Stimulated activated naive B cell treated with anti-CD40 and anti-IgM and Interleukin-4, amounts not matched to agents 10 μg/mL and 1 μg/mL and 100 μg/mL, for 72 hours (primary cell): ENCODE results near the gene GDPD3.
"Not testable (repeated sequence)": the region's sequence is repeated elsewhere in the genome, so short reads cannot be mapped to it uniquely, and the experiment has no call there.

Source experiments
- ATAC-seq, 2 donors: fragments of 150-1000 bp; cut with Tn5 transposase; replicated peaks; 2 replicates each; pipeline ENCODE4 v1.10.0; 2021; ENCODE audit warnings: moderate library complexity in 1 of 2
- DNase-seq: peaks from one replicate; pipeline ENCODE4 v3.0.0; 2021
- H3K27ac Mint-ChIP-seq: one replicate; pipeline ENCODE4 v1.8.0; 2022; ENCODE audit warnings: mild to moderate bottlenecking, mixed read lengths
- H3K27me3 Mint-ChIP-seq, 2 donors: one replicate each; pipeline ENCODE4 v1.8.0; 2022; ENCODE audit warnings: mixed read lengths in 2 of 2
- H3K36me3 Mint-ChIP-seq, 2 donors: one replicate each; pipeline ENCODE4 v1.8.0; 2022; ENCODE audit warnings: mixed read lengths in 2 of 2, mild to moderate bottlenecking in 1 of 2
- H3K4me1 Mint-ChIP-seq, 2 donors: one replicate each; pipeline ENCODE4 v1.8.0; 2022; ENCODE audit warnings: mixed read lengths in 2 of 2, mild to moderate bottlenecking in 1 of 2
- H3K4me3 Mint-ChIP-seq, 2 donors: one replicate each; pipeline ENCODE4 v1.8.0; 2022; ENCODE audit warnings: mild to moderate bottlenecking in 2 of 2, mixed read lengths in 2 of 2, moderate library complexity in 1 of 2
- H3K9me3 Mint-ChIP-seq, 2 donors: one replicate each; pipeline ENCODE4 v1.8.0; 2022; ENCODE audit warnings: mixed read lengths in 2 of 2, mild to moderate bottlenecking in 1 of 2

The GDPD3 gene

DNA sequence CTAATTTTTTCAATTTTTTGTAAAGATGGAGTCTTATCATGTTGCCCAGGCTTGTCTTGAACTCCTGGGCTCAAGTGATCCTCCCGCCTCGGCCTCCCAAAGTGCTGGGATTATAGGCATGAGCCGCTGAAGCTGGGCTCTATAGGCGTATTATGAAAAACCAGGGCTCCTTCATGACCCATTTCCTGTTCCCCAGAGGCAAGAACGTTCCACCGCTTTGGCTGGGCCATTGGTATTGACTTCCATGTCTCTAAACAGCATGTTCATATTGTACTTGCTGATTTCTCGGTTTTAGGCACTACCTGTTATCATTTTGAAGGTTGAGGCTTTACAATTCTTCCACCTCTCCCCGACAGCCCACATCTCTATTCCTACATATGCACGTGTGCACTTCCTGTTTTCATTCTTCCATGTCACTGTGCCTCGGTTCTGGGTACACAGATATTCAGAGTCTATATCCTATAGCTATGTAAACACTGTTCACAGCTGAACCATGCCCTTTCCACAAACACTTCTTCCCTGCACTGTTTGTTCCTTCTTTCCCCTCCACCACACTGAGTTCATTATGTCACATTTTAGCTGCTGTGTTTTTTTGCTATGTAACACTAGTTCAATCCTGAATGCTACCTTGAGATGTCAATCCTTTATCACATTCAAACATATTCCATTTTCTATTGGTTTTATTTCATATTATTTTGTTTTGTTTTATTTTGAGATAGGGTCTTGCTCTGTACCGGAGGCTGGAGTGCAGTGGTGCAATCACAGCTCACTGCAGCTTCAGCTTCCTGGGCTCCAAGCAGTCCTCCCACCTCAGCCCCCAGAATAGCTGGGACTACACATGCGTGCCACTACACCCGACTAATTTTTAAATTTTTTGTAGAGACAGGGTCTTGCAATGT lies 26.5 kb upstream of the GDPD3 start:
- Mint-ChIP-seq H3K4me1 (peaks cover 9% of the 10 kb centered on the region in 2 donors), H3K9me3 (no peaks in the 10 kb centered on the region), H3K27me3 (no peaks in the 10 kb centered on the region), H3K27ac (no peak overlapping the region), H3K36me3 (no peaks in the 10 kb centered on the region), H3K4me3 (no peak overlapping the region)
- DNase-seq (no peak), ATAC-seq (peak in 1 of 2 donors; percentile 22)

DNA sequence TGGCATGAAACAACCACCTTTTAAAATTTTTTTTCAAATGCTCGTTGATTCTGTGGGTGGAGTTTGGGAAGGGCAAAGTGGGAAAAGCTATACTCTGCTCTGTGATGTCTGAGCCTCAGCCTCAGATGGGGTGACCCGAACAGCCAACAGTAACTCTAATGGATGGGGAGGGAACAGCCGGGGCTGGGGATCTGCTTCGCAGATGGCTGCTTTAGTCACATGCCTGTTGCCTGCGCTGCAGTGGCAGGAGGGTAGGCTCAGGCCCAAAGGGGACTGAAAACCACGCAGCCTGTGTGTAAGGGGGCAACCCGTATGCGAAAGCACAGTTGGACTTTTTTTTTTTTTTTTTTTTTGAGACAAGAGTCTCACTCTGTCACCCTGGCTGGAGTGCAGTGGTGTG lies 24.6 kb upstream of the GDPD3 start:
- Mint-ChIP-seq H3K27me3 (no peaks in the 10 kb centered on the region), H3K36me3 (no peaks in the 10 kb centered on the region), H3K4me1 (peaks cover 4 to 9% of the 10 kb centered on the region in 2 donors), H3K27ac (no peak overlapping the region), H3K4me3 (no peak overlapping the region), H3K9me3 (no peaks in the 10 kb centered on the region)
- ATAC-seq = no peak
- no peak for DNase-seq

DNA sequence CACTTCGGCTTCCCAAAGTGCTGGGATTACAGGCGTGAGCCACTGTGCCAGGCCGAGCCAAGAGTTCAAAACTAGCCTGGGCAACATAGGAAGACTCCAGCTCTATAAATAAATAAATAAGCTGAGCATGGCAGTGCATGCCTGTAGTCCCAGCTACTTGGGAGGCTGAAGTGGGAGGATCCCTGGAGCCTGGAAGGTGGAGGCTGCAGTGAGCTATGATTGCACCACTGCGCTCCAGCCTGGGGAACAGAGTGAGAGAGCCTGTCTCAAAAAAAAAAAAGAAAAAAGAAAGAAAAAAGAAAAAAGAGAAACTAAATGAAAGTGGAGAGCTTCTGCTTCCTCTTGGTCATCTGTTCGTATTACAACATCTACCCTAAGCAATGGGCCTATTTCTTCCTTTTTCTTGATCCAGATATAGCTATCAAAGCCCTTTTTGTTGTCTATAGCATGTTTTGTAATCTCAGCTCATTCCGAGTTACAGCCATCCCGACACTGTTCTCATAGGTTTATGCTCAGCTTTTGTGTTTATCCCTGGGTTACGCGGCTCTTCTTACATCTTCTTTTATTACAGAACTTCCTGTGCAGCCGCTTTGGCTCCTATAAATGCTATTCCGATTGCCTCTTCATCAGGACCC lies 23.8 kb upstream of the GDPD3 start:
- no peak for ATAC-seq
- Mint-ChIP-seq H3K36me3 (no peaks in the 10 kb centered on the region), H3K27ac (peak overlapping the region; percentile 25), H3K9me3 (no peaks in the 10 kb centered on the region), H3K4me3 (no peak overlapping the region), H3K27me3 (no peaks in the 10 kb centered on the region), H3K4me1 (peaks cover 4 to 9% of the 10 kb centered on the region in 2 donors)
- no peak for DNase-seq

DNA sequence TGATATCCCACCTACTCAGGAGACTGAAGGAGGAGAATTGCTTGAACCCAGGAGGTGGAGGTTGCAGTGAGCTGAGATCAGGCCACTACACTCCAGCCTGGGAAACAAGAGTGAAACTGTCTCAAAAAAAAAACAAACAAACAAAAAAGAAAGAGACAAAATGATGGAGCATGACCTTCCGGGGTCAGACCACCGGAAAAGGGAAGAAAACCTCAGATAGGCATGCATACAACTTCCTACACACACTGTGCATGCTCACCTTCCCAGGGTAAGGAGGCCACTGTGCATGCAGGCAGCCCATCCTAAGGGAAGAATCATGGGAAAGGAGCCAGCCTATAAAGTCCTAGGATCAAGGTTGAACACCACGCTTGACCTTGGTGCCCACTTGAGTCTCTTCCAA lies 19.3 kb upstream of the GDPD3 start:
- H3K9me3 Mint-ChIP-seq = no peaks in the 10 kb centered on the region
- H3K27me3 Mint-ChIP-seq = no peaks in the 10 kb centered on the region
- H3K36me3 Mint-ChIP-seq = no peaks in the 10 kb centered on the region
- no peak overlapping the region for H3K27ac Mint-ChIP-seq
- no peak overlapping the region for H3K4me3 Mint-ChIP-seq
- ATAC-seq = no peak
- no peak for DNase-seq
- H3K4me1 Mint-ChIP-seq = no peaks in the 10 kb centered on the region

DNA sequence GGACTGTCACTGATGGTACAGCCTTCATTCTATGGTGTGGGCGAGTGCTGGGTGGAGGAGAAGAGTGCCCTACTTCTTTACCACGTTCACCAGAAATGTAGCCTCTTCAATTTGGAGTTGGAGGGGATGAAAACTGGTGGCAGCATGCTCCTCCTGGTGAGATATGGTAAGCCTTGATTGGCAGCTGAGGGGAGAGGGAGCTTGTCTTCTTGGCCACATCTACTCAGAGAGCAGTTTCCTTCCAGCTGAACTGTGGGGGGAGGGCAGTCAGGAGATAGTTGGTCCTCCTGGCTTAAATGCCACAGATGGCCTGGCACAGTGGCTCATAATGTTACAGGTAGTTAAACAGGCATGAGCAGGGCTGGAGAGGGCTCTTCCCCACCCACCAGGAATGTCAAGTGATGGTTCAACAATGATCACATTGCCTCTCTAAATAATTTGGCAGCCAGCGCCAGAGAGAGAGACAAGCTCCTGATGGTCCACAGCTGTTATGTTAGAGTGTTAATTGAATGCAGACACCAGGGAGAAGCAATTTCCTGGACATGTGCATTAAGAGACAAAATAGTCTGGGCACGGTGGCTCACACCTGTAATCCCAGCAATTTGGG lies 18.6 kb upstream of the GDPD3 start:
- H3K9me3 Mint-ChIP-seq = no peaks in the 10 kb centered on the region

DNA sequence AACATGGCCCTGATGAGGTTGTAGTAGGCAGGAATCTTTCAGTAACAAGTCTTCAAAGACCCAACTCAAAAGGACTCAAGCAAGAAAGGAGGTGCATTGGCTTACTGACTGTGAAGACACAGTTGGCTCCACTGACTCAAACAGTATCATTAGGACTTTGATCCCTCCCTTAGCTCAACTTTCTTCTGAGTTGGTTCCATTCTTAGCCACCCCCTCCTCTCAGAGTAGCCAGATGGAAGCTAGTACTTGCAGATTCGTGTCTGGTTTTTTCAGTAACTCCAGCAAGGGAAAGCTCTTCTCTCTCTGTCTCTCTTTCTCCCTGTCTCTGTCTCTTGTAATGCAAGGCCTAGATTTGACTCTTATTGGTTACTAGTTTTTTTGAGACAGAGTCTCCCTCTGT lies 14.7 kb upstream of the GDPD3 start:
- no peaks in the 10 kb centered on the region for H3K9me3 Mint-ChIP-seq
- peaks cover 5 to 18% of the 10 kb centered on the region in 2 donors for H3K4me1 Mint-ChIP-seq
- H3K4me3 Mint-ChIP-seq = no peak overlapping the region
- DNase-seq (no peak), ATAC-seq (no peak)
- no peaks in the 10 kb centered on the region for H3K27me3 Mint-ChIP-seq
- no peak overlapping the region for H3K27ac Mint-ChIP-seq
- peaks cover 0 to 4% of the 10 kb centered on the region in 2 donors for H3K36me3 Mint-ChIP-seq

More for the DNA sequence above, 18.6 kb upstream of the GDPD3 start:
- no peak overlapping the region for H3K27ac Mint-ChIP-seq
- H3K36me3 Mint-ChIP-seq = no peaks in the 10 kb centered on the region
- peaks cover 3 to 5% of the 10 kb centered on the region in 2 donors for H3K4me1 Mint-ChIP-seq
- no peaks in the 10 kb centered on the region for H3K27me3 Mint-ChIP-seq
- no peak overlapping the region for H3K4me3 Mint-ChIP-seq
- no peak for DNase-seq
- no peak for ATAC-seq

DNA sequence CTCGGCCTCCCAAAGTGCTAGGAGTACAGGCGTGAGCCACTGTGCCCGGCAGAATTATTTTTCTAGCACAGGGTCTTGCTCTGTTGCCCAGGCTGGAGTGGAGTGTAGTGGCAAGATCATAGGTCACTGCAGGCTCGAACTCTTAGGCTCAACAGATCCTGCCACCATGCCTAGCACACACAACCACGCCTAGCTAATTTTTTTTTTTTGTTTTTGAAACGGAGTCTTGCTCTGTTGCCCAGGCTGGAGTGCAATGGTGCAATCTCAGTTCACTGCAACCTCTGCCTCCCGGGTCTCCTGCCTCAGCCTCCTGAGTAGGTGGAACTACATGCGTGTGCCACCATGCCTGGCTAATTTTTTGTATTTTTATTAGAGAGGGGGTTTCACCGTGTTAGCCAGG lies 12.4 kb upstream of the GDPD3 start:
- H3K4me3 Mint-ChIP-seq, H3K9me3 Mint-ChIP-seq, DNase-seq, H3K27me3 Mint-ChIP-seq, ATAC-seq, H3K27ac Mint-ChIP-seq, H3K36me3 Mint-ChIP-seq: not testable (repeated sequence)
- peaks cover 13 to 34% of the 10 kb centered on the region in 2 donors for H3K4me1 Mint-ChIP-seq

DNA sequence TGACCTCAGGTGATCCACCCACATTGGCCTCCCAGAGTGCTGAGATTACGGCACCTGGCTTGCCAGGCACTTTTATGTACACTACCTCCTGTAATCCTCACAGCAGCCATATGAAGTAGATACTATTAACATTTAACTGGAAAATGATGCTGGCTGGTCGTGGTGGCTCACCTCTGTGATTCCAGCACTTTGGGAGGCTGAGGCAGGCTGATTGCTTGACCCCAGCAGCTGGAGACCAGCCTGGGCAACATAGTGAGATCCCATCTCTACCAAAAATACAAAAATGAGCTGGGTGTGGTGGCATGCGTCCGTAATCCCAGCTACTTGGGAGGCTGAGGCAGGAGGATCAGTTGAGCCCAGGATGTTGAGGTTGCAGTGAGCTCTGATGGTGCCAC lies 11.6 kb upstream of the GDPD3 start:
- no peak overlapping the region for H3K4me3 Mint-ChIP-seq
- H3K36me3 Mint-ChIP-seq = peaks cover 7 to 8% of the 10 kb centered on the region in 2 donors
- H3K9me3 Mint-ChIP-seq = no peaks in the 10 kb centered on the region
- H3K27ac Mint-ChIP-seq = no peak overlapping the region
- ATAC-seq (no peak), DNase-seq (no peak)
- H3K27me3 Mint-ChIP-seq = no peaks in the 10 kb centered on the region
- peaks cover 15 to 41% of the 10 kb centered on the region in 2 donors for H3K4me1 Mint-ChIP-seq

DNA sequence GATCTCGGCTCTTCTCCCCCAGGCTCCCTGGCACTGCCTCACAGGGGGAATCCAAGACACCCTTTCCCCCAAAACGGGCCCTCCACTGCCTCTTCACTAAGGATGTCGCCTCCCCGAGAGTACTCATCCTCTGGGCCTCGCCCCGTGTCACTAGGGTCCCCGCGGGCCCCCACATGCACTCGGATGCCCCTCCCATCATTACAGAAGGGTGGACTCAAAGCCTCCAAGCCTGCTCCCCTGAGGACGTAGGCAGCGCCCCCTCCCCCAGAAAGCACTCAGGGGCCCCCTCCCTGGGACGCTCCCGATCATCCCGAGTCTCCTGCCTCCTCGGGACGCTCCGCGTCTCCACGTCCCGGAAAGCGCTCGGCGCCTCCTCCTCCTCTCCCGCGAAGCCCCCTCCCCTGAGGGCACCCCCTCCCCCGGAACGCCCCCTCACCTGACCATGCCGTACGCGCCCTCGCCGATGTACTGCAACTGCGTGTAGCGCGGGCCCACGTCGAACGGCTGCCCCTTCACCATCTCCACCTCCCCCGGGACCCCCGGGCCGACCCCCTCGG lies 9.3 kb upstream of the GDPD3 start:
- Mint-ChIP-seq H3K27ac (peak overlapping the region; percentile 96), H3K27me3 (no peaks in the 10 kb centered on the region), H3K4me3 (peak overlapping the region; percentile 87 to 92), H3K36me3 (peaks cover 13 to 17% of the 10 kb centered on the region in 2 donors), H3K9me3 (no peaks in the 10 kb centered on the region), H3K4me1 (peaks cover 15 to 43% of the 10 kb centered on the region in 2 donors)
- ATAC-seq (peak; percentile 24 to 28), DNase-seq (no peak)

DNA sequence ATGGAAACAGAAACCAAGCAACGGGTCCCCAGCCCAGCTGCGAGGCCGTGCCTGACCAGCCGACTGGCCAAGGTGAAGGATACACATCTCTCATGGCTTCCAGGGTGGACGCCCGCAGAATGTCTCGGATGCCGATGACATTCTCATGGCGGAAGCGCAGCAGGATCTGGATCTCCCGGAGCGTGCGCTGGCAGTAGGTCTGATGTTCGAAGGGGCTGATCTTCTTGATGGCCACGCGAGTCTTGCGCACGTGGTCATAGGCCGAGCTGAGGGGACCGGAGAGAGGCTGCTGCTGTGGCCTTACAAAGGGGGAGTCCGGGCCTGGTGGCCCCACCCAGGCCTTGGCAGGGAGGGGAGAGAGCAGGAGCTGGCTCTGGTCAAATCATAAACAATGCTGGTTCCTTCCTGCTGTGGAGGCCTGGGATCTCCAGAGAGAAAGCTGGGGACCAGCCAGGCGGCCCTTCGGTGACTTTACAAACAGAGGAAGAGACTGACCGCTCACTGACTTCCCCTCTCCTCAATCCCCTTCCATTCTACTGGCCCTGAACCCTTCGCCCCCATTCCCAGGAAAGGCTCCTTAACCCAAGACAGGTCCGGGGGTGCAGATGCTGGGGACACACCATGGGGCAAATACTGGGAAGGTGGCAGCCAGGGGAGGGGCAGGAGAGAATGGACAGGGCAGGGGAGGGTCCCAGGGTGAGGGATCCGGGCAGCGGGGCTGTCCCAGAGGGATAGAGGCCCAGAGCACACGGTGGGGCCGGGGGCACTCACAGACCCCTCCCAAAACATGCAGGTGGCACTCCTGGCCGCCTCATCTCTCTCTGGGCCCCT lies 8.6 kb upstream of the GDPD3 start:
- no peak for DNase-seq
- no peak for ATAC-seq
- Mint-ChIP-seq H3K27ac (peak overlapping the region; percentile 96), H3K9me3 (no peaks in the 10 kb centered on the region), H3K4me3 (peak overlapping the region; percentile 87 to 92), H3K36me3 (peaks cover 13 to 18% of the 10 kb centered on the region in 2 donors), H3K27me3 (no peaks in the 10 kb centered on the region), H3K4me1 (peaks cover 12 to 39% of the 10 kb centered on the region in 2 donors)

DNA sequence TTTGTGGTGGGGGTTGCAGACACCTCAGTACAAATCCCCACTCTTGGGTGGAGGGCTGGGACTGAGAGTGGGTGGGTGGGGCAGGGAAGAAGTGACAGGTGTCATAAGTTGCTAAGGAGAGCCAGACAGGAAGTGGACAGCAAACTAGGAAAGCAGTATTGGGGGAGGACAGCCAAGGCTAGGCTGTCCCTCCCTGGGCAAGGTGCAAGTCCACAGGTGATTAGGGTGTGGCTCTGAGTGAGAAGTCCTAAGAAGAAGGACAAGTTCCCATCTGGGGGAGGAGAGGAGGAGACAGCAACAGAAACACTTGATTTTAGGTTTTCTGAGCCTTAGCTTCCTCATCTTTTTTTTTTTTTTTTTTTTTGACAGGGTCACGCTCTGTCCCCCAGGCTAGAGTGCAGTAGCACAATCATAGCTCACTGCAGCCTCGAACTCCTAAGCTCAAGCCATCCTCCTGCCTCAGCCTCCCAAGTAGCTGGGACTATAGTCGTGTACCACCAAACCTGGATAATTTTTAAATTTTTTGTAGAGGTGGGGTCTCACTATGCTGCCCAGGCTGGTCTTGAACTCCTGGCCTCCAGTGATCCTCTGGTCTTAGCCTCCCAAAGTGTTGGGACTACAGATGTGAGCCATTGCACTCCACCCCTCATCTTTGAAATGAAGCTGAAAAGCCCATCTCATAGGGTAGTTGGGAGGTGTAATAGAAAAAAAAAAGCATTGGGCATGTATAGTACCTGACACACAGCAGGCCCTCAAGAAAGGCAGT lies 7.2 kb upstream of the GDPD3 start:
- Mint-ChIP-seq H3K36me3 (peaks cover 13 to 17% of the 10 kb centered on the region in 2 donors), H3K4me3 (no peak overlapping the region), H3K27ac (peak overlapping the region; percentile 71)

DNA sequence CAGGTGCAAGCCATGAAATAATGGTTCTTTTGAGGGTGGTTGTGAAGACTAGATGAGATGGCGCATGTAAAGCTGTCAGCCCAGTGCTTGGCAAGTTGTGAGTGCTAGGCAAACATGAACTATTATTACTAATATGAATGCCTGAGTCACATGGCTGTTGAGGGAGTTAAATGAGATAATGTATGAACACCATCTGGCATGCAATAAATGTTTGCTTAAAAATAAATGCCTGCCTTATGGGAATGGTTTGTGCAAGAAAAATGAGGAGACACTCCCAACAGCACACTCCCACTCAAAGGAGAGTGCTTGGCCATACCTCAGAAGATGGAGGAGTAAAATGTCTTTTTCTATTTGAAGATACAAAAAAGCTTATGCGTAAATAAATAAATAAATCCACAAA lies 6.1 kb upstream of the GDPD3 start:
- peaks cover 16 to 24% of the 10 kb centered on the region in 2 donors for H3K36me3 Mint-ChIP-seq
- no peak for ATAC-seq

More for the DNA sequence above, 7.2 kb upstream of the GDPD3 start:
- no peaks in the 10 kb centered on the region for H3K27me3 Mint-ChIP-seq
- DNase-seq = no peak
- ATAC-seq = no peak
- peaks cover 10 to 31% of the 10 kb centered on the region in 2 donors for H3K4me1 Mint-ChIP-seq
- no peaks in the 10 kb centered on the region for H3K9me3 Mint-ChIP-seq

DNA sequence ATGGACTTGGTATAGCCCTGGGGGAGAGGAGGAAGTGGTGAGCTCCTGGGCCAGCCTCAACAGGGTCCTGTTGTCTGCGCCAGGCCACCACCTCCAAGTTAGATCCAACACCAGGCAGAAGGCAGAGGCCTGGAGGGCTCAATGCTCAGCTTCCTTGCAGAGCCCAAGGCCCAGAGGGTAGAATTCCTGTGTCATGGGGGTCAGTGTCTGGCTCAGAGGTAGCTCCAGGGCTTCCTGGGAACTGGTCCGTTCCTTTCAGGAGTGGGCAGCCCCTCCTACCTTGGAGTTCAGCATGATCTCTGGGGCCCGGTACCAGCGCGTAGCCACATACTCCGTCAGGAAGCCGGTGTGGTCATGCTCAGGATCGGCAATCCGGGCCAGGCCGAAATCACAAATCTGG lies 4.4 kb upstream of the GDPD3 start:
- DNase-seq (no peak), ATAC-seq (no peak)
- Mint-ChIP-seq H3K4me3 (no peak overlapping the region), H3K27me3 (no peaks in the 10 kb centered on the region), H3K36me3 (peaks cover 23 to 35% of the 10 kb centered on the region in 2 donors), H3K9me3 (no peaks in the 10 kb centered on the region), H3K4me1 (peaks cover 14 to 31% of the 10 kb centered on the region in 2 donors), H3K27ac (peak overlapping the region; percentile 25)

More for the DNA sequence above, 6.1 kb upstream of the GDPD3 start:
- DNase-seq = no peak
- Mint-ChIP-seq H3K4me1 (peaks cover 11 to 31% of the 10 kb centered on the region in 2 donors), H3K9me3 (no peaks in the 10 kb centered on the region), H3K27ac (no peak overlapping the region), H3K27me3 (no peaks in the 10 kb centered on the region), H3K4me3 (no peak overlapping the region)
